Panc1 (cell line): Measurements from ENCODE around the gene UBASH3A. TPM values are rescaled to one million over a fixed set of nuclear protein-coding genes. Genes with fewer than 3 reads are reported as not detected.

Source experiments
- ATAC-seq: fragments of 200-7000 bp; cut with Tn5 transposase; 2 replicates; pipeline ENCODE4 v1.9.1; 2020; ENCODE audit warnings: mild to moderate bottlenecking, moderate library complexity
- BruUV-seq: library from RNA; stranded (reverse); fragments of 400-500 nt; replicated peaks from 2 replicates; lab custom pipeline; 2021; lab: Mats Ljungman, UMichigan
- CTCF ChIA-PET: fragments of 300-600 bp; sonication (Branson Sonifier 250); formaldehyde crosslinking; loops from one replicate; lab custom pipeline; 2022; ENCODE audit warnings: antibody characterized with exemption; lab: Charles Lee
- POLR2A ChIA-PET: fragments of 300-600 bp; sonication (Branson Sonifier 250); formaldehyde crosslinking; loops from one replicate; lab custom pipeline; 2022; ENCODE audit warnings: antibody characterized with exemption; lab: Charles Lee
- DNase-seq: peaks from one replicate; pipeline ENCODE4 v3.0.0-alpha.2; 2010; ENCODE audit warnings: low read depth, low spot score
- H3K27ac ChIP-seq: 2 replicates; pipeline ENCODE4 v1.5.1; 2011; ENCODE audit warnings: mild to moderate bottlenecking, low read length, inconsistent platforms
- H3K27me3 ChIP-seq: fragments of 200-500 bp; sonication (Bioruptor generic); 2 replicates; pipeline ENCODE4 v1.6.0; 2014; ENCODE audit warnings: low read length, inconsistent platforms; ENCODE audit not compliant: control insufficient read depth, insufficient read depth
- H3K36me3 ChIP-seq: fragments of 200-500 bp; sonication (Bioruptor generic); 2 replicates; pipeline ENCODE4 v1.5.1; 2014; ENCODE audit warnings: inconsistent platforms, mild to moderate bottlenecking, low read length, moderate library complexity; ENCODE audit not compliant: control insufficient read depth, insufficient read depth
- H3K4me1 ChIP-seq: 2 replicates; pipeline ENCODE4 v1.5.1; 2011; ENCODE audit warnings: inconsistent platforms, mild to moderate bottlenecking, low read length, moderate library complexity; ENCODE audit not compliant: control insufficient read depth, insufficient read depth
- H3K4me3 ChIP-seq, 2 experiments: 2 replicates each; pipeline ENCODE4 v1.5.1; 2011 to 2012; ENCODE audit warnings: low read depth in 2 of 2, low read length in 2 of 2, mild to moderate bottlenecking in 2 of 2, inconsistent platforms in 1 of 2, moderate library complexity in 1 of 2
- H3K9me3 ChIP-seq: fragments of 200-500 bp; sonication (Bioruptor generic); 2 replicates; pipeline ENCODE4 v1.5.1; 2014; ENCODE audit warnings: low read depth, mild to moderate bottlenecking, inconsistent platforms, low read length, moderate library complexity; ENCODE audit not compliant: control insufficient read depth, insufficient read depth
- CTCF ChIP-seq: fragments of 450-650 bp; IDR thresholded peaks from 2 replicates; pipeline ENCODE4 v1.5.1; 2017; ENCODE audit warnings: mild to moderate bottlenecking
- POLR2AphosphoS5 ChIP-seq: IDR thresholded peaks from 2 replicates; pipeline ENCODE4 v1.6.1; 2012; ENCODE audit warnings: mild to moderate bottlenecking, low read depth, low read length, moderate library complexity
- SIN3A ChIP-seq: IDR thresholded peaks from 2 replicates; pipeline ENCODE4 v1.6.1; 2012; ENCODE audit warnings: low read depth, mild to moderate bottlenecking, low read length, moderate library complexity, borderline replicate concordance; ENCODE audit not compliant: insufficient read depth
- TCF7L2 ChIP-seq: IDR thresholded peaks from 2 replicates; pipeline ENCODE4 v1.6.1; 2011; ENCODE audit warnings: mild to moderate bottlenecking, low read depth, low read length, inconsistent platforms
- in situ Hi-C: cut with HindIII; loops from 2 replicates; pipeline ENCODE4 v1.10.0; 2016; ENCODE audit warnings: low sequenced_read_pairs, low pct_unique_long_range_greater_than_20kb
- intact Hi-C: fragments of 100-400 bp; cut with micrococcal nuclease; formaldehyde crosslinking; loops from one replicate; pipeline ENCODE4 v1.10.0; 2022; ENCODE audit not compliant: unreplicated experiment
- total RNA-seq: library from RNA; stranded (reverse); gene quantifications from one replicate; pipeline ENCODE4 v1.2.1, GENCODE V29; 2021; ENCODE audit not compliant: unreplicated experiment
- TF ChIP-seq, protein P1 (sequence below), 2 experiments: IDR thresholded peaks; 2 replicates each; pipeline ENCODE4 v1.6.1; 2011 to 2012; ENCODE audit warnings: low read depth in 2 of 2, control low read depth in 1 of 2, low read length in 1 of 2, mild to moderate bottlenecking in 1 of 2, moderate library complexity in 1 of 2; ENCODE audit not compliant: insufficient read depth in 1 of 2

The UBASH3A gene
- total RNA-seq, 1 experiment from 2014 or later = 0.33 TPM

GRCh38 chr21:42400525-42400924, 3.2 kb upstream of the UBASH3A start:
- H3K27me3 ChIP-seq = no peaks in the 10 kb centered on the region; the same call in 1 of the 2 replicates
- no TSS peak for BruUV-seq
- ChIA-PET POLR2A (no interaction called here), CTCF (no interaction called here)
- H3K4me1 ChIP-seq = no peaks in the 10 kb centered on the region
- DNase-seq (no peak), ATAC-seq (no peak)
- H3K27ac ChIP-seq = no peak overlapping the region
- in situ Hi-C loops (no loop called here), intact Hi-C loops (no loop called here)
- no peaks in the 10 kb centered on the region for H3K9me3 ChIP-seq
- TF ChIP-seq TCF7L2 (no peak), CTCF (no peak), SIN3A (no peak), POLR2AphosphoS5 (no peak)
- TF ChIP-seq, protein P1, sequence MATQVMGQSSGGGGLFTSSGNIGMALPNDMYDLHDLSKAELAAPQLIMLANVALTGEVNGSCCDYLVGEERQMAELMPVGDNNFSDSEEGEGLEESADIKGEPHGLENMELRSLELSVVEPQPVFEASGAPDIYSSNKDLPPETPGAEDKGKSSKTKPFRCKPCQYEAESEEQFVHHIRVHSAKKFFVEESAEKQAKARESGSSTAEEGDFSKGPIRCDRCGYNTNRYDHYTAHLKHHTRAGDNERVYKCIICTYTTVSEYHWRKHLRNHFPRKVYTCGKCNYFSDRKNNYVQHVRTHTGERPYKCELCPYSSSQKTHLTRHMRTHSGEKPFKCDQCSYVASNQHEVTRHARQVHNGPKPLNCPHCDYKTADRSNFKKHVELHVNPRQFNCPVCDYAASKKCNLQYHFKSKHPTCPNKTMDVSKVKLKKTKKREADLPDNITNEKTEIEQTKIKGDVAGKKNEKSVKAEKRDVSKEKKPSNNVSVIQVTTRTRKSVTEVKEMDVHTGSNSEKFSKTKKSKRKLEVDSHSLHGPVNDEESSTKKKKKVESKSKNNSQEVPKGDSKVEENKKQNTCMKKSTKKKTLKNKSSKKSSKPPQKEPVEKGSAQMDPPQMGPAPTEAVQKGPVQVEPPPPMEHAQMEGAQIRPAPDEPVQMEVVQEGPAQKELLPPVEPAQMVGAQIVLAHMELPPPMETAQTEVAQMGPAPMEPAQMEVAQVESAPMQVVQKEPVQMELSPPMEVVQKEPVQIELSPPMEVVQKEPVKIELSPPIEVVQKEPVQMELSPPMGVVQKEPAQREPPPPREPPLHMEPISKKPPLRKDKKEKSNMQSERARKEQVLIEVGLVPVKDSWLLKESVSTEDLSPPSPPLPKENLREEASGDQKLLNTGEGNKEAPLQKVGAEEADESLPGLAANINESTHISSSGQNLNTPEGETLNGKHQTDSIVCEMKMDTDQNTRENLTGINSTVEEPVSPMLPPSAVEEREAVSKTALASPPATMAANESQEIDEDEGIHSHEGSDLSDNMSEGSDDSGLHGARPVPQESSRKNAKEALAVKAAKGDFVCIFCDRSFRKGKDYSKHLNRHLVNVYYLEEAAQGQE (IDR thresholded peaks at IDR 0.05; ENCODE audit: insufficient read depth in 1 of 2, low read depth in 2 of 2, low read length in 1 of 2) = no peak
- no peaks in the 10 kb centered on the region for H3K36me3 ChIP-seq
- H3K4me3 ChIP-seq = no peak overlapping the region

DNA sequence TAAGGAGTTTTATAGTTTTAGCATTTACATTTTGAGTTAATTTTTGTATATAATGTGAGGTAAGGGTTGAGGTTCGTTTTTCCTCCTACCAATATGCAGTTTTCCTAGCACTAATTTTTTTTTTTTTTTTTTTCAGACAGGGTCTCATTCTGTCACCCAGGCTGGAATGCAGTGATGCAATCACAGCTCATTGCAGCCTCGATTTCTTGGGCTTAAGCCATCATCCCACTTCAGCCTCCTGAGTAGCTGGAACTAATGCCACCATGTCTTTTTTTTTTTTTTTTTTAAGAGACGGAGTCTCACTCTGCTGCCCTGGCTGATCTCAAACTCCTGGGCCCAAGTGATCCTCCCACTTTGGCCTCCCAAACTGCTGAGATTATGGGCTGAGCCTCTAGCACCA, 2.5 kb upstream of the UBASH3A start:
- BruUV-seq = no TSS peak
- H3K27me3 ChIP-seq = no peaks in the 10 kb centered on the region; the same call in 1 of the 2 replicates
- no peak for ATAC-seq

More for the DNA sequence above, 2.5 kb upstream of the UBASH3A start:
- no peak overlapping the region for H3K4me3 ChIP-seq
- in situ Hi-C loops (no loop called here), intact Hi-C loops (no loop called here)
- ChIA-PET POLR2A (no interaction called here), CTCF (no interaction called here)
- H3K9me3 ChIP-seq = no peaks in the 10 kb centered on the region
- no peaks in the 10 kb centered on the region for H3K36me3 ChIP-seq
- no peak for DNase-seq
- TF ChIP-seq SIN3A = no peak
- TF ChIP-seq TCF7L2 = no peak
- no peak for TF ChIP-seq POLR2AphosphoS5
- TF ChIP-seq, protein P1 (IDR thresholded peaks at IDR 0.05; ENCODE audit: insufficient read depth in 1 of 2, low read depth in 2 of 2, low read length in 1 of 2) = no peak
- TF ChIP-seq CTCF = no peak
- H3K27ac ChIP-seq = no peak overlapping the region
- no peaks in the 10 kb centered on the region for H3K4me1 ChIP-seq
